Calu3 (cell line): ENCODE measurements around the gene ANP32B. TPM values are rescaled to one million over a fixed set of nuclear protein-coding genes. Genes with fewer than 3 reads are reported as not detected.

Experiments
- BruUV-seq: library from RNA; stranded (reverse); fragments of 400-500 nt; replicated peaks from 2 replicates; lab custom pipeline; 2021; lab: Mats Ljungman, UMichigan
- CTCF ChIA-PET: fragments of 300-600 bp; sonication (Branson Sonifier 250); formaldehyde crosslinking; loops from one replicate; lab custom pipeline; 2022; ENCODE audit warnings: antibody characterized with exemption; lab: Charles Lee
- DNase-seq: peaks from one replicate; pipeline ENCODE4 v3.0.0; 2022
- H3K27ac Mint-ChIP-seq: one replicate; pipeline ENCODE4 v1.8.0; 2022; ENCODE audit warnings: mixed read lengths; ENCODE audit not compliant: unreplicated experiment
- H3K27me3 Mint-ChIP-seq: one replicate; pipeline ENCODE4 v1.8.0; 2022; ENCODE audit warnings: mixed read lengths; ENCODE audit not compliant: unreplicated experiment
- H3K36me3 Mint-ChIP-seq: one replicate; pipeline ENCODE4 v1.8.0; 2022; ENCODE audit warnings: mild to moderate bottlenecking, moderate library complexity, mixed read lengths; ENCODE audit not compliant: insufficient read depth, unreplicated experiment
- H3K4me1 Mint-ChIP-seq: one replicate; pipeline ENCODE4 v1.8.0; 2022; ENCODE audit warnings: mild to moderate bottlenecking, low read depth, mixed read lengths; ENCODE audit not compliant: unreplicated experiment
- H3K4me3 Mint-ChIP-seq: one replicate; pipeline ENCODE4 v1.8.0; 2022; ENCODE audit warnings: mild to moderate bottlenecking, low read depth, moderate library complexity, mixed read lengths; ENCODE audit not compliant: unreplicated experiment
- H3K9me3 Mint-ChIP-seq: one replicate; pipeline ENCODE4 v1.8.0; 2022; ENCODE audit warnings: low read depth, mixed read lengths; ENCODE audit not compliant: unreplicated experiment
- intact Hi-C: fragments of 100-400 bp; cut with micrococcal nuclease; formaldehyde crosslinking; loops from one replicate; pipeline ENCODE4 v1.10.0; 2022; ENCODE audit not compliant: unreplicated experiment
- total RNA-seq: library from RNA; stranded (reverse); gene quantifications from 2 replicates; pipeline ENCODE4 v1.2.3, GENCODE V29; 2022
- TF ChIP-seq, protein P1 (sequence below): fragments of 200-600 bp; IDR thresholded peaks from one replicate; pipeline ENCODE4 v1.8.0; 2022; ENCODE audit warnings: antibody characterized with exemption; ENCODE audit not compliant: unreplicated experiment

The ANP32B gene
- total RNA-seq, 1 experiment from 2014 or later, result 135 TPM

DNA sequence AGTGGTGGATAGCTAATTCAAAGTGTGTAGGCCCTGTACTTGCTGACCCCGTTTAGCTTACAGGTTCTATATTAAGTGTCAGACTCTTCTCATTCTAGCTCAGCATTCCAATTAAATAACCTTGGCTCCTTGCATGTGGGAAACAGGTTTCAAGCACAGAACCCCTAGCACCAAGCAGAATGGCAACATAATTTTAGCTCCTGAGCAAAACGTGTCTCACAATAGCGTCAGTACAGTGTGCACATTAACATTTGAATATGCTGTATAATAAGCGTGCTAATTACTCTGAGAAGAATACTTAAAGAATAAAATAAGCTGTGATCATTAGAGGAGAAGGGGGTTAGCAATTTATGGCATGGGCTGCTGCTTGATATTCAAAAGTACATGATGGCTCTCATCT is 21.0 kb upstream of the ANP32B start:
- Mint-ChIP-seq H3K36me3 (no peaks in the 10 kb centered on the region), H3K4me3 (no peak overlapping the region), H3K9me3 (no peaks in the 10 kb centered on the region), H3K4me1 (no peaks in the 10 kb centered on the region), H3K27me3 (peaks cover 29% of the 10 kb centered on the region), H3K27ac (no peak overlapping the region)
- TF ChIP-seq, protein P1, sequence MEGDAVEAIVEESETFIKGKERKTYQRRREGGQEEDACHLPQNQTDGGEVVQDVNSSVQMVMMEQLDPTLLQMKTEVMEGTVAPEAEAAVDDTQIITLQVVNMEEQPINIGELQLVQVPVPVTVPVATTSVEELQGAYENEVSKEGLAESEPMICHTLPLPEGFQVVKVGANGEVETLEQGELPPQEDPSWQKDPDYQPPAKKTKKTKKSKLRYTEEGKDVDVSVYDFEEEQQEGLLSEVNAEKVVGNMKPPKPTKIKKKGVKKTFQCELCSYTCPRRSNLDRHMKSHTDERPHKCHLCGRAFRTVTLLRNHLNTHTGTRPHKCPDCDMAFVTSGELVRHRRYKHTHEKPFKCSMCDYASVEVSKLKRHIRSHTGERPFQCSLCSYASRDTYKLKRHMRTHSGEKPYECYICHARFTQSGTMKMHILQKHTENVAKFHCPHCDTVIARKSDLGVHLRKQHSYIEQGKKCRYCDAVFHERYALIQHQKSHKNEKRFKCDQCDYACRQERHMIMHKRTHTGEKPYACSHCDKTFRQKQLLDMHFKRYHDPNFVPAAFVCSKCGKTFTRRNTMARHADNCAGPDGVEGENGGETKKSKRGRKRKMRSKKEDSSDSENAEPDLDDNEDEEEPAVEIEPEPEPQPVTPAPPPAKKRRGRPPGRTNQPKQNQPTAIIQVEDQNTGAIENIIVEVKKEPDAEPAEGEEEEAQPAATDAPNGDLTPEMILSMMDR, result no peak
- intact Hi-C loops, result no loop called here
- DNase-seq, result no peak
- no TSS peak for BruUV-seq
- CTCF ChIA-PET, result interaction anchor here (0.6 to 1.5 kb wide), 2 partner anchors 10 to 11 kb away, joined by 3 to 4 read pairs; no protein-coding TSS in a partner anchor

DNA sequence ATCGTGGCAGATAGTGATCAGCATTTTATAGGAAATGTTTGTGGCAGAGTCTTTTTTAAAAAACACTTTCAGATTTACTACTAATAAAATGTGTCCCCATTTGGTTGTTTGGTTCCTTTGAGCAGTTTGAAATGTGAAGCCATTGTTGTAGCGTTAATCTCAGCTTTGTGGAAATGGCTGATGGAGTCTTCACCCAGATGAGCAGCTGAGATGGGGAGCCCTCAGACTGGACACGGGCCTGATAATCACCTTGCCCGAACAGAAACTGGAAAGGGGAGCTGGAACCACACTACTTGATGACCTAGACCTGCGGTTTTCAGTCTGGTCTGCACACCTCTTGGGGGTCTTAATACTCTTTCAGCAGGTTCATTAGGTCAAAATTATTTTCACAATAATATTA is 20.6 kb upstream of the ANP32B start:
- no peaks in the 10 kb centered on the region for H3K36me3 Mint-ChIP-seq
- H3K27ac Mint-ChIP-seq, result no peak overlapping the region
- no peak for DNase-seq
- no TSS peak for BruUV-seq
- H3K4me3 Mint-ChIP-seq, result no peak overlapping the region
- H3K27me3 Mint-ChIP-seq, result peaks cover 33% of the 10 kb centered on the region
- intact Hi-C loops, result no loop called here
- CTCF ChIA-PET, result interaction anchor here (0.6 to 1.5 kb wide), 2 partner anchors 10 to 11 kb away, joined by 3 to 4 read pairs; no protein-coding TSS in a partner anchor
- H3K4me1 Mint-ChIP-seq, result no peaks in the 10 kb centered on the region
- H3K9me3 Mint-ChIP-seq, result no peaks in the 10 kb centered on the region
- TF ChIP-seq, protein P1, result no peak

DNA sequence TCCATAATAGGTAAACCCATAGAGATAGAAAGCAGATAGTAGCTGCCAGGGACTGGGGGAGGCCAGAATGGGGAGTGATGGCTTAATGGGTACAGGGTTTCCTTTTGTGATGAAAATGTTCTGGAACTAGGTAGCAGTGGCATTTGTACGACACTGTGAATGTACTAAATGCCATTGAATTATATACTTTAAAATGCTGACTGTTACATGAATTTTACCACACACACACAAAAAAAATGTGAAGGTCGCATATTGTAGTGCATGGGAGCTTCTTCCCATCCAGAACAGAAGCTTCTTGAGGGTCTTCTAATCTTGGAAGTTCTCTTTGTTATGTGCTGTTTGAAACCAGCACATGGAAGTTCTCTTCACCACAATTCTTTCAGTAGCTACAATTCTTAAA is 19.9 kb upstream of the ANP32B start:
- CTCF ChIA-PET, result interaction anchor here (1.5 kb wide), 1 partner anchor 12 kb away, joined by 4 read pairs; no protein-coding TSS in a partner anchor
- no peaks in the 10 kb centered on the region for H3K9me3 Mint-ChIP-seq
- no peak overlapping the region for H3K27ac Mint-ChIP-seq
- DNase-seq, result no peak
- no peak overlapping the region for H3K4me3 Mint-ChIP-seq
- H3K27me3 Mint-ChIP-seq, result peaks cover 40% of the 10 kb centered on the region
- no peaks in the 10 kb centered on the region for H3K36me3 Mint-ChIP-seq
- intact Hi-C loops, result no loop called here
- TF ChIP-seq, protein P1, result no peak
- no TSS peak for BruUV-seq
- no peaks in the 10 kb centered on the region for H3K4me1 Mint-ChIP-seq

DNA sequence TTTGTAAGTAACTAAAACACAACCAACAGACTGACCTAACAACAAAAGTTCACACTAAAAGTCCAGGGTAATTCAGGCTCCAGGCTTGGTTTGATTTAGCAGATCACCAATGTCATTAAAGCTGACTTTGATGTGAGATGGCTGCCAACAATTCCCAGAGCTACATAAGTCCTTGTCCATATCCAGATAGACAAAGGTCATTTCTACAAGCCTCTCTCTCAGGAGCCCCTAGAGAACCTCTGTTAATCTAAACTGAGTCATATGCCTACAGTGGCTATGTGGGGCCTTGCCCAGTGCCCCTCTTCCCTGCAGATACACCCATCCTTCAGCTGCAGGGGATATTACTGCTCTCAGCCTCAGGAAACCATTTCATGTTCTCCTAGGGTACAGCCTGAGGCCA is 18.2 kb upstream of the ANP32B start:
- TF ChIP-seq, protein P1, result no peak
- CTCF ChIA-PET, result interaction anchor here (0.7 kb wide), 1 partner anchor 10 kb away, joined by 3 read pairs; no protein-coding TSS in a partner anchor

More for the DNA sequence above, 18.2 kb upstream of the ANP32B start:
- Mint-ChIP-seq H3K4me3 (no peak overlapping the region), H3K4me1 (no peaks in the 10 kb centered on the region), H3K27me3 (peaks cover 42% of the 10 kb centered on the region), H3K36me3 (no peaks in the 10 kb centered on the region), H3K27ac (no peak overlapping the region), H3K9me3 (no peaks in the 10 kb centered on the region)
- no peak for DNase-seq
- BruUV-seq, result no TSS peak
- intact Hi-C loops, result no loop called here
